ENCODE results near the gene PCDHGA6. TPM values are rescaled to one million over a fixed set of nuclear protein-coding genes. Genes with fewer than 3 reads are reported as not detected.

PCDHGA6 gene
- polyA plus RNA-seq, 3 donors from 2014 or later = not detected

DNA sequence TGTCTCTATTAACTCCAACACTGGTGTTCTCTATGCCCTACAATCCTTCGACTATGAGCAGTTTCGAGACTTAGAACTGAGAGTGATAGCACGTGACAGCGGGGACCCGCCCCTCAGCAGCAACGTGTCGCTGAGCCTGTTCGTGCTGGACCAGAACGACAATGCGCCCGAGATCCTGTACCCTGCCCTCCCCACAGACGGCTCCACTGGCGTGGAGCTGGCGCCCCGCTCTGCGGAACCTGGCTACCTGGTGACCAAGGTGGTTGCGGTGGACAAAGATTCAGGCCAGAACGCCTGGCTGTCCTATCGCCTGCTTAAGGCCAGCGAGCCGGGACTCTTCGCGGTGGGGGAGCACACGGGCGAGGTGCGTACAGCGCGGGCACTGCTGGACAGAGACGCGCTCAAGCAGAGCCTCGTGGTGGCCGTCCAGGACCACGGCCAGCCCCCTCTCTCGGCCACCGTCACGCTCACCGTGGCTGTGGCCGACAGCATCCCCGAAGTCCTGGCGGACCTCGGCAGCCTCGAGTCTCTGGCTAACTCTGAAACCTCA lies 49.1 kb downstream of the PCDHGA6 start:
- Mint-ChIP-seq H3K27me3 (ENCODE audit: low read depth in 3 of 3) (peaks cover 47 to 62% (median 53%) of the 10 kb centered on the region in 3 donors), H3K4me1 (peaks cover 9 to 29% of the 10 kb centered on the region in 2 donors), H3K27ac (no peak overlapping the region), H3K4me3 (peak overlapping the region in 1 of 5 donors; percentile 64), H3K9me3 (peaks cover 12 to 45% (median 35%) of the 10 kb centered on the region in 6 donors), H3K36me3 (peaks cover 0 to 13% (median 11%) of the 10 kb centered on the region in 3 donors)
- no peak for DNase-seq

- Mint-ChIP-seq H3K27ac (no peak overlapping the region), H3K36me3 (peaks cover 5 to 14% (median 8%) of the 10 kb centered on the region in 3 donors), H3K4me1 (peaks cover 18 to 22% of the 10 kb centered on the region in 2 donors), H3K27me3 (ENCODE audit: low read depth in 3 of 3) (peaks cover 33 to 45% (median 35%) of the 10 kb centered on the region in 3 donors), H3K4me3 (no peak overlapping the region), H3K9me3 (peaks cover 10 to 35% (median 24%) of the 10 kb centered on the region in 6 donors)
- no peak for DNase-seq
Measured at GRCh38 chr5:141427783-141428426, 54.2 kb downstream of the PCDHGA6 start.

Other genes with a start within 250 kb of the PCDHGA6 start
- gene PCDHB5, start 238.7 kb upstream of the PCDHGA6 start, polyA plus RNA-seq = not detected
- not detected for gene PCDHB6, start 223.8 kb upstream of the PCDHGA6 start, polyA plus RNA-seq
- not detected for gene PCDHB7, start 201.2 kb upstream of the PCDHGA6 start, polyA plus RNA-seq
- gene PCDHB8, start 196.1 kb upstream of the PCDHGA6 start, polyA plus RNA-seq = not detected
- not detected for gene PCDHB16, start 191.5 kb upstream of the PCDHGA6 start, polyA plus RNA-seq
- not detected for gene PCDHB9, start 186.7 kb upstream of the PCDHGA6 start, polyA plus RNA-seq
- not detected for gene PCDHB10, start 181.5 kb upstream of the PCDHGA6 start, polyA plus RNA-seq
- gene PCDHB11, start 174.3 kb upstream of the PCDHGA6 start, polyA plus RNA-seq = not detected
- not detected for gene PCDHB12, start 165.2 kb upstream of the PCDHGA6 start, polyA plus RNA-seq
- gene PCDHB13, start 160.0 kb upstream of the PCDHGA6 start, polyA plus RNA-seq = not detected
- not detected for gene PCDHB14, start 150.5 kb upstream of the PCDHGA6 start, polyA plus RNA-seq
- under 1 TPM in 1 of 3 donors, not detected in 2; 0.16 TPM for gene PCDHB15, start 128.5 kb upstream of the PCDHGA6 start, polyA plus RNA-seq
- not detected for gene SLC25A2, start 69.8 kb upstream of the PCDHGA6 start, polyA plus RNA-seq
- gene TAF7, start 53.1 kb upstream of the PCDHGA6 start, polyA plus RNA-seq = 100 to 1,000 TPM; 136 to 191 (median 151) TPM
- gene PCDHGA1, start 43.4 kb upstream of the PCDHGA6 start, polyA plus RNA-seq = not detected
- gene PCDHGA2, start 35.1 kb upstream of the PCDHGA6 start, polyA plus RNA-seq = not detected
- gene PCDHGA3, start 30.1 kb upstream of the PCDHGA6 start, polyA plus RNA-seq = under 1 TPM in 1 of 3 donors, not detected in 2; 0.11 TPM
- not detected for gene PCDHGB1, start 23.8 kb upstream of the PCDHGA6 start, polyA plus RNA-seq
- gene PCDHGA4, start 18.9 kb upstream of the PCDHGA6 start, polyA plus RNA-seq = under 1 TPM in 2 of 3 donors, not detected in 1; 0.10 to 0.11 TPM
- gene PCDHGB2, start 13.9 kb upstream of the PCDHGA6 start, polyA plus RNA-seq = not detected
- gene PCDHGA5, start 9.7 kb upstream of the PCDHGA6 start, polyA plus RNA-seq = not detected
- under 1 TPM in 2 of 3 donors, not detected in 1; 0.06 to 0.15 TPM for gene PCDHGB3, start 3.6 kb upstream of the PCDHGA6 start, polyA plus RNA-seq
- gene PCDHGA7, start 8.9 kb downstream of the PCDHGA6 start, polyA plus RNA-seq = not detected
- under 1 TPM in 1 of 3 donors, not detected in 2; 0.13 TPM for gene PCDHGB4, start 13.8 kb downstream of the PCDHGA6 start, polyA plus RNA-seq
- gene PCDHGA8, start 18.7 kb downstream of the PCDHGA6 start, polyA plus RNA-seq = under 1 TPM in 1 of 3 donors, not detected in 2; 0.07 TPM
- 1 to 10 TPM in 2 of 3 donors, under 1 TPM in 1; 0.36 to 2.1 (median 2.0) TPM for gene PCDHGB5, start 24.1 kb downstream of the PCDHGA6 start, polyA plus RNA-seq
- under 1 TPM in 1 of 3 donors, not detected in 2; 0.04 TPM for gene PCDHGA9, start 28.9 kb downstream of the PCDHGA6 start, polyA plus RNA-seq
- gene PCDHGB6, start 34.1 kb downstream of the PCDHGA6 start, polyA plus RNA-seq = 1 to 10 TPM in 1 of 3 donors, under 1 TPM in 1, not detected in 1; 0.38 to 1.9 TPM
- under 1 TPM in 1 of 3 donors, not detected in 2; 0.43 TPM for gene PCDHGA10, start 39.1 kb downstream of the PCDHGA6 start, polyA plus RNA-seq
- gene PCDHGB7, start 43.8 kb downstream of the PCDHGA6 start, polyA plus RNA-seq = under 1 TPM in 1 of 3 donors, not detected in 2; 0.13 TPM
- under 1 TPM in 1 of 3 donors, not detected in 2; 0.11 TPM for gene PCDHGA11, start 47.2 kb downstream of the PCDHGA6 start, polyA plus RNA-seq
- under 1 TPM in 1 of 3 donors, not detected in 2; 0.25 TPM for gene PCDHGA12, start 56.6 kb downstream of the PCDHGA6 start, polyA plus RNA-seq
- gene PCDHGC3, start 102.1 kb downstream of the PCDHGA6 start, polyA plus RNA-seq = 1 to 10 TPM in 1 of 3 donors, under 1 TPM in 2; 0.63 to 1.3 (median 0.77) TPM
- gene PCDHGC4, start 111.1 kb downstream of the PCDHGA6 start, polyA plus RNA-seq = not detected
- gene PCDHGC5, start 115.2 kb downstream of the PCDHGA6 start, polyA plus RNA-seq = not detected
- gene DIAPH1, start 245.1 kb downstream of the PCDHGA6 start, polyA plus RNA-seq = 100 to 1,000 TPM; 108 to 187 (median 123) TPM